GM18502 (cell line): ENCODE data around the gene GPR132.
"Not testable (repeated sequence)": the region's sequence is repeated elsewhere in the genome, so short reads cannot be mapped to it uniquely, and the experiment has no call there.

Experiments
- ATAC-seq: cut with Tn5 transposase; IDR thresholded peaks from one replicate; pipeline ENCODE4 v1.9.1; 2021; ENCODE audit warnings: mild to moderate bottlenecking; ENCODE audit not compliant: unreplicated experiment, poor library complexity

Gene GPR132

GRCh38 chr14:105064721-105065143, 498 bp downstream of the GPR132 start:
- ATAC-seq: no peak

DNA sequence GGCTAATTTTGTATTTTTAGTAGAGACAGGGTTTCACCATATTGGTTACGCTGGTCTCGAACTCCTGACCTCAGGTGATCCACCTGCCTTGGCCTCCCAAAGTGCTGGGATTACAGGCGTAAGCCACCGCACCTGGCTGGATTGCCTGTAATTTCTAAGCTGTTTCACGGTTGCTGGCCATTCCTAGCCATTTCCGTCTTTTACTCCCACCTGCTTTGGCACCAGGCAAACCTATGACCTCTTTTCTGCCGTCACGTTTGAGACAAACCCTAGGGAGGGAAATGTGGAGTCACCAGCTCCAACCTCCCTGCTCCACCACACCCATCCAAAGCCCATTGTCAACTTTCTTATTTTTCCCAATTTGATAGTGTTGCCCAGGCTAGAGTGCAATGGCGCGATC, 1.2 kb downstream of the GPR132 start:
- ATAC-seq: no peak

DNA sequence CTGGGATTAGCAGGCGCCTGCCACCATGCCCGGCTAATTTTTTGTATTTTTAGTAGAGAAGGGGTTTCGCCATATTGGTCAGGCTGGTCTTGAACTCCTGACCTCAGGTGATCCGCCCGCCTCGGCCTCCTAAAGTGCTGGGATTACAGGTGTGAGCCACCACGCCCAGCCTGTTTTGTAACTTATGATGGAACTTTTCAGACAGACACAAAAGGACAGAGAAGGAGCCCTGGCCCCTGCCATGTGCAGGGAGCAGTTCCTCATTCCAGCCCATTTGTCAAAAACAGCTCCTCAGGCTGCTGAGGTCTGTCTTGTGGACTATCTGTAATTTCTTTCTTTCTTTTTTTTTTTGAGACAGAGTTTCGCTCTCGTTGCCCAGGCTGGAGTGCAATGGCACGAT, 1.7 kb downstream of the GPR132 start:
- ATAC-seq: not testable (repeated sequence)

DNA sequence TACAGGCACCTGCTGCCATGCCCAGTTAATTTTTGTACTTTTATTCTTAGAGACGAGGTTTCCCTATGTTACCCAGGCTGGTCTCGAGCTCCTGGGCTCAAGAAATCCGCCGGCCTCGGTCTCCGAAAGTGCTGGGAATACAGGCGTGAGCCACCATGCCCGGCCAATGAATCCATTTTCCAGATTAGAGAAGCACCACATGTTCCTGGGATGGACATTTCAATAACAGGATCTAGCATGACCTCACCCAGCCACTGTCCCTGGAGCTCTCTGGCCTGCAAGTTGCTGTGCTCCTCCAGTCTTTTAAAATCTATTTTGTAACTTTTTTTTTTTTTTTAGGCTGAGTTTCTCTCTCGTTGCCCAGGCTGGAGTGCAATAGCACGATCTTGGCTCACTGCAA, 2.2 kb downstream of the GPR132 start:
- no peak for ATAC-seq

DNA sequence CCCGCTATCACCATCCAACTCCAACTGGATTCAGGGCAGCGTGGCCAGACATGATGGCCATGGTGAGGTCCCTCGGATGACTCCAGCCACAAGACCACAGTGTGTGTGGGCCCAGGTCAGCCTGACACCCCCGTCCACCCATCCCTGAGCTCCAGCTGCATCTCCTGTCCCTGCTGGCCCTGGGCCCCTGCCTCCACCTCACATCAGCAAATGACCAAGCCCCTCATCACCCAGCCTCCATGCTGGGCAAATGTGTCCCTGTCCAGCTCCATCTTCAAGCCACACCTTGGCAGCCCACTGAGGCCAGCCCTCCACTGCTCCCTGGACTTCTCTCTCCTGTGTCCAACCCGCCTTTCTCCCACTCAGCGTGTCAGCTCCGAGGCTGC, 3.2 kb downstream of the GPR132 start:
- no peak for ATAC-seq

DNA sequence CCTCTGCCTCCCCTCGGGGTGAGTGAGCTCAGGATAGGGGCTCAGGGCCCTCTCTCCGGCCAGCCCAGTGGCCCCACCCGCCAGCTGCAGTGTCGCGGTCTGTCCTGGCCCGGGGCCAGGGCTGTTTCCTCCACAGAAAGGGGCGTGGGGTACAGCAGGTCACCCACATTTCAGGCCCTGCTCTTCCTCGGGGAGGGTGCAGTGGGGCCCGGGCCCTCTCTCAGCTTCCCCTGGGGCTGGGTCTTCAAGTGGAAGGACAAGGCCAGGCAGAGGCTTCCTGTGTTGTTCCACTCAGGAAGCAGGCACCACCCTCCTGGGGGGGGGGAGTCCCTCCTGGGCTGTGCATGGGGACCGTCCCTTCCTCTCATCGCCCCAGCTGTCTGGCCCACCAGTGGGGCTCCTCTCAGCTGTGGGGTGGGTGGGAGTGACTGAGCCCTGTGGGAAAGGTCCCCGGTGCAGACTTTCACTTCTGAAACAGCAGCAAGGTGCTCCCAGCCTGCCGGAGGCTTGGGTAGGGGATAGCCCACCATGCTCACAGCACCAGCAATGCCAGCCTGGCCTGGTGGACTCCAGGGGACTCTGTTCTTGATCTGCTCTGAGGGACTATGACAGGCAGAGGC, 3.7 kb downstream of the GPR132 start:
- ATAC-seq: no peak

DNA sequence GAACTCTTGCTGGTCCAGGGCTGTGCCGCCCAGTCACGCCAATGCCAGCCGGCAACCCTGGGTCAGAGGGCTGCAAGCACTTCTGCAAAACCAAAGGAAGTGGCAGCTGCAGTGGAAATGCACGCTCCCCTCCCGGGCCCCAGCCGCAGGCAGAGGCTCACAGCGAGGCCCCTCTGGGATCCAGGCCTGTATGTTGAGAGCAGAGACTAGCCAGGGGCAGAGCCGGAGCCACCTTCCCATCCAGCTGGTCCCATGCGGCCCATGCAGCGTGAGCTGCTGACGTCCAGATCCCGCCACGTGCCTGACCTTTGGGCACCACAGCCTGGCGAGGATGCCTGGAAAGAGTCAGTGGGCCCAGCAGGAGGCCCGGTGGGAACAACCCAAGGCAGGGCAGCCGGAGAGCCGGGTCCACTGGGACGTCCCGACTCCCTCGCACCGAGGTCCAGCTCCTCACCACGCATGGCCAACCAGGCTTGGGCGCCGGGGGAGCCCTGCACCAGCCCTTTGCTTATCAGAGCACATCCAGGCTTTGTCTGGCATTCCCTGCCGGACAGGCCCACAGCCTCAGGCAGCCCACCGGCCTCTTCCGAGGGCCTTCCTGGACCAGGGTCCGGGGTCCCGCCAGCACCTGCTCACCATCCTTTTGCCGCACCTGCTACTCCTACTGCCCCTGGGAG, 4.3 kb downstream of the GPR132 start:
- ATAC-seq: no peak

DNA sequence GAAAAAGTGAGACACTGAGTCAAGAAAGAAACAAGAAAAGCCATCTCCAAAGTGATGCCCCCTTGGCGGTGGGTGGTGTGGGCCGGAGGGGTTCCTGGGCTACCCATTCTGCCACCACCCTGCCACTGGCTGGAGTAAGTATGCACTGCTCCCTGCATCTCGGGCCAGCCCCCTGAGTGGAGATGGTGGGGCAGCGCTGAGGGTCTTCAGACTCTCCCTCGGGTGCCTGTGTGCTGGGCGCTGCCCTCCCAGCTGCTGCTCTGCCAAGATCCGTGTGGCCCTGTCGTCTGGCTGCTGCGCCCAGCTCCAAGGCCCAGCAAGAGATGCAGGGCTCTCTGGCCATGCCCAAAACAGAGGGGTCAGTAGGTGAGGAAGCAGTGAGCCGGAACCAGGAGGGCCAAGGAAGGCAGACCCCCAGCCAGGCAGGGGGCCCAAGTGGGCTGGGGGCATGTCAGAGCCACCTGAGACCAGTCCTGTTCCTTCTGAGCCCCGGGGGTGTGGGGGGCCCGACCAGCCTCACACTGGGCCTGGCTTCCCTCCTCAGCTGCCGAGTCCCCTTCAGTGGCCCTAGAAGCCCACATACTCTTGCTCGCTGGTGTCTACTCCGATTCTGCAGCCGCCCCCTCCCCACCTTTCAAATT, 5.2 kb downstream of the GPR132 start:
- ATAC-seq: no peak

DNA sequence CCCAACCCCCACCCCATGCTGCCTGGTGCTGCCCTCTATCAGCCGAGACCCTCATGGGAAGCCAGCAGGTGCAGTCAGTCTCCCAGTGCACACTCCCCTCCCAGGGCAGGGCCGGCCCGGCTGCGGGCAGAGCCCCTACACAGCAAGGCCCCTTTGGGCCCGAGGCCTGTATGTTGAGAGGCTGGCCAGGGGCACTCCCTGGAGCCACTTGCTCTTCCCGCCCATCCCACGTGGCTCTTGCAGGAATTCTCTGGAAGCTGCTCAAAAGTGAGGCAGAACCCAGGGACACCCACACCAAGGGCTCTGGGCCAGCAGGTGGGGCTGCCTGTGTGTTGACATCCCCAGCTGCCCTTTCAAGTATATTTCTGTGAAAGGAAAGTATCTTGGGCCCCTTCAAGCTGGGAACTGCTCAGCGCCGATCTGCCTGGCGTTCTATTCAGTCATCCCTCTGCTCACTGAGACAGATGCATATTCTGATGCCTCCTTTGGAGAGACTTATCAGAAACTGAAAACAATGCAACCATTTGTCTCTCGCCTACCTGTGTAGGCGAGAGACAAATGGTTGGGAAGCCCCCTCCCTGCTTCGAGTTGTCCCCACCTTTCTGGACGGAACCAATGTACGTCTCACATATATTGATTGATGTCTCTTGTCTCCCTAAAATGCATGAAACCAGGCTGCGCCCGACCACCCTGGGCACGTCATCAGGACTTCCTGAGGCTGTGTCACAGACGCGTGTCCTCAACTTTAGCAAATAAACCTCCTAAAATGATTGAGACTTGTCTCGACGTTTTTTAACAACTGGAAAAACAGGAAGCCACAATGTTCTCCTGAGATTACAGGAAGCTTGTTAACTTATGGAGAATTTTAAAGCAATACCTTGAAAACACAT, 6.0 kb downstream of the GPR132 start:
- ATAC-seq: no peak

GRCh38 chr14:105058521-105059034, 6.7 kb downstream of the GPR132 start:
- no peak for ATAC-seq

DNA sequence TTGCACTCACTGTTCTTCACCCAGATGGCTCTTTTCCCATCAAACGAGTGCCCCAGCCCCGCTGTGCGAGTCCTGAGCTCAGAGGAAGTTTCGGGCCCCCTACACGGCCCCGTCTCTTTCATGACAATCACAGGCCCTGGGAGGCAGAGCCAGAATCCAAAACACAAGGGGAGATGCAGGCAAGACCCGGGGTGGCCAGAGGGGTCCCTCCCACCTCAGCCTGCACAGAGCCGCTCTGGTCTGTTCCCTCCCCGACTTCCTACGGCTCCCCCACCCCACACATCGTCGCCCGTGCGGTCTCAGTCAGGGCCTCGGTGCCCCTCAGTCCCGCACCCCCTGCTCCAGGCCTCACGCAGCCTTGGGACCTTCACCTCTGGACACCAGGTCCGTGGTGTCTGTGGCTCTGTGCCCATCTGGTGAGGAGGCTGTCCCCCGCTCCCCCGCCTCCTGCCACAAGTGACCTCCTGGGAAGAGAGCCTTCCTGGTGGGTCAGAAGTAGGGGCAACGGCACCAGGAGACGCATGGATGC, 8.9 kb downstream of the GPR132 start:
- ATAC-seq: no peak

GRCh38 chr14:105055736-105056302, 9.4 kb downstream of the GPR132 start:
- ATAC-seq: no peak

GRCh38 chr14:105055334-105055733, 9.9 kb downstream of the GPR132 start:
- no peak for ATAC-seq

DNA sequence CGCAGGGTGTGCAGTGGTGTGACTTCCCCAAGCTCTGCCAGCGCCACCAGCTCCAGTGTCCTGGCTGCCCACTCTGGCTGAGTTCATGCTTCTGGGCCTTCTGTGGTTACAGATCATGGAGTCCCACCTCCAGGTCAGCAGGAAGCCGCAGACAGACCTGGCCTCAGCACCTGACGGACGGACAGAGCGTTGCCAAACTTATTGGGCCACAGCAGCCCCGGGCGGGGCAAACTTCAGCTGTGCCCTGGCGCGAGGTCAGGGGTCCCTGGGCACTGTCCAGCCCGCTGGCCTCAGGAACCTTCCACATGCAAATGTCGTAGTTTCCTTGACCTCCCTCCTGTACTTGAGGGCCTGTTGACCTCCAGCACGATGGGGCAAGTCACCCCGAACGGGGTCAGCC, 11.2 kb downstream of the GPR132 start:
- no peak for ATAC-seq

- no peak for ATAC-seq
Measured at GRCh38 chr14:105053421-105053820, 11.8 kb downstream of the GPR132 start.

- no peak for ATAC-seq
Measured at GRCh38 chr14:105052110-105052458, 13.1 kb downstream of the GPR132 start.

DNA sequence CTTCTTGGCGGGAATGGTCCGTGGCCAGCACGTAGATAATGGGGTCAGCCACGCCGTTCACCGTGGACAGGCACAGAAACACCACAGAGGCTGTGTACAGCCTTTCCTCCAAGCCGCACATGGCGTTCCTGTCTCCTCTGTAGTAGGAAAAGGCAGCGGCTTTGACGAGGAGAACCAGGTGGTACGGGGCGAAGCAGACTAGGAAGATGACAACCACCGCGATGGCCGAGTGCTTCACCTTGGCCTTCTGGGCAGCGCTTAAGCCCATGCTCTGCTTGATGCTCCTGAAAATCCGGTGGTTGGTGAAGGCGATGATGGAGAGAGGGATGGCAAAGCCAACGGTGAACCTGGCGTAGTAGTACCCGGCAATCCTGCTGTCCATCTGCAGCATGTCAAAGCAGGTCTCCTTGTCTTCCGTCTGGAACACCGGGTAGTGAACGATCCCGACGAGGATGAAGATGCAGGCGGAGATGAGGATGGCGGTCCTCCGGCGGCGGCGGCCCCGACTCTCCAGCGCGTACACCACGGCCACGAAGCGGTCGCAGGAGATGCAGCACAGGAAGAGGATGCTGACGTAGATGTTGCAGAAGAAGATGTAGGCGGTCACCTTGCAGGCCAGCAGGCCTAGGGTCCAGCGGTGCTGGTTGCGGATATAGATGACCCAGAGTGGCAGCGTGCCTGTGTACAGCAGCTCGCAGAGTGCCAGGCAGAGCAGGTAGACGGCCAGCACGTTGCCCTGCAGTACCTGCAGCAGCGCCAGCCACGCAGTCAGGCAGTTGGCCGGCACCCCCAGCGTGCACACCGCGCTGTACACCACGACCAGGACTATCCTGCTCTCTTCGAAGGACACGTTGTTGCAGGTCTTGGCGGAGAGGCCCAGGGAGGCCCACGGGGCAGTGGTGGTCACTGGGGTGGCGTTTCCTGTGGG, 13.8 kb downstream of the GPR132 start:
- no peak for ATAC-seq

- ATAC-seq: no peak
Measured at GRCh38 chr14:105050551-105050897, 14.7 kb downstream of the GPR132 start.
